Osteoblast (primary cell): Measurements from ENCODE around the gene LRP5. TPM values are rescaled to one million over a fixed set of nuclear protein-coding genes. Genes with fewer than 3 reads are reported as not detected.

Experiments
- DNase-seq: peaks from one replicate; pipeline ENCODE4 v3.0.0; 2011; ENCODE audit warnings: low spot score, mixed read lengths; ENCODE audit not compliant: insufficient read length; ENCODE audit errors: missing footprints
- H2AFZ ChIP-seq: 2 replicates; pipeline ENCODE4 v1.6.0; 2011; ENCODE audit warnings: mild to moderate bottlenecking, low read length
- H3K27ac ChIP-seq: 2 replicates; pipeline ENCODE4 v1.5.1; 2011; ENCODE audit warnings: mild to moderate bottlenecking, low read depth, low read length, moderate library complexity
- H3K27me3 ChIP-seq: 2 replicates; pipeline ENCODE4 v1.6.0; 2012; ENCODE audit warnings: mild to moderate bottlenecking, control low read depth, inconsistent platforms, low read length, moderate library complexity; ENCODE audit not compliant: insufficient read depth
- H3K36me3 ChIP-seq: 2 replicates; pipeline ENCODE4 v1.5.1; 2011; ENCODE audit warnings: mild to moderate bottlenecking, low read length, control low read depth, moderate library complexity; ENCODE audit not compliant: insufficient read depth
- H3K4me1 ChIP-seq: 2 replicates; pipeline ENCODE4 v1.5.1; 2011; ENCODE audit warnings: mild to moderate bottlenecking, low read length, control low read depth, moderate library complexity; ENCODE audit not compliant: insufficient read depth
- H3K4me2 ChIP-seq: 2 replicates; pipeline ENCODE4 v1.6.0; 2011; ENCODE audit warnings: mild to moderate bottlenecking, low read length; ENCODE audit not compliant: insufficient read depth
- H3K4me3 ChIP-seq: fragments of 200-600 bp; sonication (generic); 3 replicates; pipeline ENCODE4 v1.5.1; 2012; ENCODE audit warnings: mild to moderate bottlenecking, low read length, inconsistent platforms; ENCODE audit not compliant: insufficient read depth
- H3K79me2 ChIP-seq: 2 replicates; pipeline ENCODE4 v1.6.0; 2012; ENCODE audit warnings: mild to moderate bottlenecking, low read length, control low read depth, inconsistent platforms; ENCODE audit not compliant: insufficient read depth
- H3K9me3 ChIP-seq: 2 replicates; pipeline ENCODE4 v1.5.1; 2011; ENCODE audit warnings: low read depth, low read length, control low read depth
- H4K20me1 ChIP-seq: 2 replicates; pipeline ENCODE4 v1.6.0; 2012; ENCODE audit warnings: mild to moderate bottlenecking, low read length, control low read depth; ENCODE audit not compliant: insufficient read depth
- CTCF ChIP-seq: IDR thresholded peaks from 2 replicates; pipeline ENCODE4 v1.5.1; 2011; ENCODE audit warnings: mild to moderate bottlenecking, low read depth, low read length, moderate library complexity; ENCODE audit errors: extremely low read depth
- total RNA-seq: library from RNA; depleted of rRNA; stranded (reverse); fragments of >200 nt; gene quantifications from 2 replicates; pipeline ENCODE4 v1.2.3, GENCODE V29; 2012

The LRP5 gene
- total RNA-seq, 1 donor = 16.3 TPM

- Histone ChIP-seq H3K4me1 (no peaks in the 10 kb centered on the region), H3K27ac (no peak overlapping the region), H3K79me2 (no peaks in the 10 kb centered on the region), H3K36me3 (peaks cover 5% of the 10 kb centered on the region), H2AFZ (no peak overlapping the region), H3K9me3 (no peaks in the 10 kb centered on the region), H3K4me3 (no peak overlapping the region), H3K4me2 (no peak overlapping the region), H3K27me3 (no peaks in the 10 kb centered on the region), H4K20me1 (no peaks in the 10 kb centered on the region)
- DNase-seq = no peak
- no peak for TF ChIP-seq CTCF
These were observed 91.0 kb downstream of the LRP5 start for GRCh38 chr11:68403424-68403823.

GRCh38 chr11:68403831-68404230 lies 91.4 kb downstream of the LRP5 start:
- Histone ChIP-seq H3K27ac (no peak overlapping the region), H3K4me1 (no peaks in the 10 kb centered on the region), H3K79me2 (no peaks in the 10 kb centered on the region), H3K9me3 (no peaks in the 10 kb centered on the region), H3K36me3 (peaks cover 5% of the 10 kb centered on the region), H3K27me3 (no peaks in the 10 kb centered on the region), H4K20me1 (no peaks in the 10 kb centered on the region), H2AFZ (no peak overlapping the region), H3K4me3 (no peak overlapping the region), H3K4me2 (no peak overlapping the region)
- DNase-seq = no peak
- TF ChIP-seq CTCF = no peak

- no peak overlapping the region for H3K27ac ChIP-seq
- TF ChIP-seq CTCF = no peak
- H3K4me1 ChIP-seq = no peaks in the 10 kb centered on the region
- H3K4me2 ChIP-seq = no peak overlapping the region
- no peak overlapping the region for H2AFZ ChIP-seq
- peaks cover 11% of the 10 kb centered on the region for H3K36me3 ChIP-seq
- peak; percentile 65 for DNase-seq
- no peaks in the 10 kb centered on the region for H3K27me3 ChIP-seq
- H3K4me3 ChIP-seq = no peak overlapping the region
- H3K9me3 ChIP-seq = no peaks in the 10 kb centered on the region
- no peaks in the 10 kb centered on the region for H4K20me1 ChIP-seq
- no peaks in the 10 kb centered on the region for H3K79me2 ChIP-seq
These were observed 94.2 kb downstream of the LRP5 start for GRCh38 chr11:68406324-68407313.

- Histone ChIP-seq H3K36me3 (peaks cover 22% of the 10 kb centered on the region), H3K4me1 (no peaks in the 10 kb centered on the region), H4K20me1 (no peaks in the 10 kb centered on the region), H3K27me3 (no peaks in the 10 kb centered on the region), H2AFZ (no peak overlapping the region), H3K27ac (no peak overlapping the region), H3K79me2 (no peaks in the 10 kb centered on the region), H3K4me3 (no peak overlapping the region), H3K9me3 (no peaks in the 10 kb centered on the region), H3K4me2 (no peak overlapping the region)
- TF ChIP-seq CTCF = no peak
- DNase-seq = peak; percentile 26
These were observed 96.1 kb downstream of the LRP5 start for GRCh38 chr11:68408512-68408911.
